Naive thymus-derived CD8-positive, alpha-beta T cell (primary cell): ENCODE results near the gene FAM110C. TPM values are rescaled to one million over a fixed set of nuclear protein-coding genes. Genes with fewer than 3 reads are reported as not detected.
"Not testable (repeated sequence)": the region's sequence is repeated elsewhere in the genome, so short reads cannot be mapped to it uniquely, and the experiment has no call there.

Experiments used
- ATAC-seq, 2 donors: fragments of 150-1000 bp; cut with Tn5 transposase in 1 of 2; sonication (Bioruptor Pico), chemical (Tn5 transposase) in 1 of 2; 1 replicate in 1 of 2; 2 replicates in 1 of 2; pipeline ENCODE4 v1.10.0; 2021; ENCODE audit warnings: mild to moderate bottlenecking in 2 of 2, moderate library complexity in 2 of 2
- POLR2A ChIA-PET: fragments of 350-600 bp; sonication (Branson Sonifier 250); formaldehyde crosslinking; loops from one replicate; lab custom pipeline; 2021; ENCODE audit warnings: antibody characterized with exemption; lab: Charles Lee
- DNase-seq, 10 donors: peaks; one replicate each; pipeline versions ENCODE4 v3.0.0 to v3.0.0-alpha.2; 2020 to 2022
- H3K27ac Mint-ChIP-seq, 10 donors: one replicate each; pipeline ENCODE4 v1.8.0; 2020 to 2022; ENCODE audit warnings: mild to moderate bottlenecking in 10 of 10, mixed read lengths in 10 of 10, moderate library complexity in 4 of 10, inconsistent platforms in 1 of 10
- H3K27me3 Mint-ChIP-seq, 5 donors: one replicate each; pipeline ENCODE4 v1.8.0; 2021 to 2022; ENCODE audit warnings: mixed read lengths in 5 of 5
- H3K36me3 Mint-ChIP-seq, 3 donors: one replicate each; pipeline ENCODE4 v1.8.0; 2020 to 2022; ENCODE audit warnings: mixed read lengths in 3 of 3, mild to moderate bottlenecking in 2 of 3, inconsistent platforms in 1 of 3
- H3K4me1 Mint-ChIP-seq, 4 donors: one replicate each; pipeline ENCODE4 v1.8.0; 2021 to 2022; ENCODE audit warnings: mixed read lengths in 4 of 4
- H3K4me3 Mint-ChIP-seq, 10 donors: one replicate each; pipeline ENCODE4 v1.8.0; 2020 to 2022; ENCODE audit warnings: mild to moderate bottlenecking in 10 of 10, mixed read lengths in 10 of 10, moderate library complexity in 6 of 10, inconsistent platforms in 1 of 10
- H3K9me3 Mint-ChIP-seq, 9 donors: one replicate each; pipeline ENCODE4 v1.8.0; 2020 to 2022; ENCODE audit warnings: mixed read lengths in 9 of 9, mild to moderate bottlenecking in 3 of 9, inconsistent platforms in 1 of 9, moderate library complexity in 1 of 9
- polyA plus RNA-seq, 3 donors: library from polyadenylated mRNA; unstranded; fragments of 300-500 nt; fragmentation: Illumina TruSeq; gene quantifications; one replicate each; pipeline ENCODE4 v1.2.3, GENCODE V29; 2021
- total RNA-seq, 8 experiments: library from RNA in 2 of 8; stranded (reverse) in 2 of 8; gene quantifications; one replicate each; pipeline ENCODE4 v1.2.3 and lab custom pipeline; 2021 to 2026

Gene FAM110C, protein sequence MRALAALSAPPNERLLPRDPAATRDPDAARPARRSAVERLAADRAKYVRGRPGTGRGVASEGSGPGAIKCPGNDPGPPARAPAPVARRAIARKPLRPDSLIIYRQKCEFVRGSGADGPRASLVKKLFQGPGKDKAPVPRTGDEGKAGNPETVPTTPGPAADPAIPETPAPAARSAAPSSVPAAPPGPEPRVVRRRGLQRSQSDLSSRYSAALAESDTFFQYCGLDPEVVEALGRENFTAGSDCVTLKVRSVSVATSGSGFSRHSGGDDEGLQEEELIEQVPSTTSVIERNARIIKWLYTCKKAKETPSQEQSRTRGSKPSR
- total RNA-seq (under 1 TPM; 0.16 to 0.91 TPM), polyA plus RNA-seq (under 1 TPM in 1 of 3 donors, not detected in 2; 0.13 TPM), total RNA-seq (lab: John Stamatoyannopoulos, UW) (0.34 to 5.7 (median 0.68) reads per million in 6 experiments)

DNA sequence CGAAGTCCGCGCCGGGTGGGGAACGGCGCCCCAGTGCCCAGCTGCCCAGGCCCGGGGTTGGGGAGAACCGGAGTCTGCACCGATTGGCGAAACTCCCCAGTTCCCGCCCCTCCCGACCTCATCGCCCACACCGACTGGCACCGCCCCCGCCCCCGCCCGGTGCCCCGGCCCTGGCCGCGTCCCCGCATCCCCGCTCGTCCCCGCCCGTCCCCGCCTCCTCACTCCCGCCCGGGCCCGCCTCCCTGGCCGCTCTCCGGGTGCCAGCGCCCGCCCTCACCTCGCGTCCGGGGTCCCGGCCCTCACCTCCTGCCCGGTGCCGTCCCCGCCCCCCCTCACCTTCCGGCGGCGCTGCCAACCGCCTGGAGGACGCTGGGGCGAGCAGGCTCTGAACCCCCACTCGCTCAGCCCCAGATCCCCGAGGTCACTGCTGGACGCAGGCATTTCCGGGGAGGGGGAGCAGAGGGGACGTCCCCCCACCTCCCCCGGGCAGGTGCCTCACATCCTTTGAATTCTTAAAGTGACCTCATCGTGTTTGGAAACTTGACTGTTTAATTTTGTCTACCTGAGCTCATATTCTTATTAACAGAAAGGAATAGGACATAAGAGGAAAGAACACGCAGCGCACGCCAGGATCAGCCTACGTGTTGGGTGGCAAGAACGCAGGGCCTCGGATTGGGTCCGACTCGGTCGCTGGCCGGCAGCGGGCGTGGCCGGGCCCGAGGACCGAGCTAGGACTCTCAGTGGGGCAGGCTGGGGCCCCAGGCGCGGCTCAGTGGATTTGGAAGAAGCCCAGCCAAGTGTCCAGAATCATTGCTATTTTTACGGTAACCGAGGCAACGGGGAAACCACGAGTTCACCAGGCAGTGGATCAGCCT, at the start of gene FAM110C:
Gene FAM110C, minus strand, starts transcription at position 35 of the 875 bp plus-strand sequence. CDS start 120 bp downstream, outside the sequence.
- Mint-ChIP-seq H3K4me1 (peaks cover 10 to 24% (median 16%) of the 10 kb centered on the region in 4 donors), H3K36me3 (no peaks in the 10 kb centered on the region), H3K27me3 (peaks cover 3 to 43% (median 21%) of the 10 kb centered on the region in 5 donors), H3K4me3 (peak within 1 kb of the TSS; percentile 85 to 94 (median 90)), H3K9me3 (no peaks in the 10 kb centered on the region), H3K27ac (peak within 1 kb of the TSS in 9 of 10 donors; percentile 16 to 89 (median 74))
- peak; percentile 17 to 68 (median 33) for DNase-seq
- POLR2A ChIA-PET: no interaction called here
- peak; percentile 64 to 76 for ATAC-seq

DNA sequence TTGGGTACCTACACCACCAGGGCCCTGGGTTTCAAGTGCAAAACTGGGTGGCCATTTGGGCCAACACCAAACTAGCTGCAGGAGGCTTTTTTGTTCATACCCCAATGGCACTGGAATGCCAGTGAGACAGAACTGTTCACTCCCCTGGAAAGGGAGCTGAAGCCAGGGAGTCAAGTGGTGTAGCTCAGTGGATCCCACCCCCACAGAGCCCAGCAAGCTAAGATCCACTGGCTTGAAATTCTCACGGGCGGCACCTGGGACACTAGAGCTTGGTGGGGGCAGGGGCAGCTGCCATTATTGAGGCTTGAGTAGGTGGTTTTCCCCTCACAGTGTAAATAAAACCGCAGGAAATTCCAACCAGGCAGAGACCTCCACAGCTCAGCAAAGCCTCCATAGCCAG, 46.0 kb upstream of the FAM110C start:
- Mint-ChIP-seq H3K27ac (no peak overlapping the region), H3K36me3 (peaks cover 0 to 6% (median 4%) of the 10 kb centered on the region in 3 donors), H3K27me3 (peaks cover 6 to 20% (median 15%) of the 10 kb centered on the region in 5 donors), H3K4me1 (no peaks in the 10 kb centered on the region), H3K4me3 (no peak overlapping the region), H3K9me3 (peaks cover 0 to 10% (median 4%) of the 10 kb centered on the region in 9 donors)
- ATAC-seq (no peak), DNase-seq (no peak)
- POLR2A ChIA-PET: no interaction called here

- peaks cover 0 to 6% (median 2%) of the 10 kb centered on the region in 3 donors for H3K36me3 Mint-ChIP-seq
- H3K27me3 Mint-ChIP-seq: peaks cover 3 to 22% (median 12%) of the 10 kb centered on the region in 5 donors
- peaks cover 0 to 4% (median under 1%) of the 10 kb centered on the region in 9 donors for H3K9me3 Mint-ChIP-seq
- DNase-seq: no peak
- H3K4me1 Mint-ChIP-seq: no peaks in the 10 kb centered on the region
- POLR2A ChIA-PET: no interaction called here
- H3K27ac Mint-ChIP-seq: no peak overlapping the region
- ATAC-seq: no peak
- H3K4me3 Mint-ChIP-seq: no peak overlapping the region
These were observed 44.5 kb upstream of the FAM110C start for GRCh38 chr2:90645-91312.

DNA sequence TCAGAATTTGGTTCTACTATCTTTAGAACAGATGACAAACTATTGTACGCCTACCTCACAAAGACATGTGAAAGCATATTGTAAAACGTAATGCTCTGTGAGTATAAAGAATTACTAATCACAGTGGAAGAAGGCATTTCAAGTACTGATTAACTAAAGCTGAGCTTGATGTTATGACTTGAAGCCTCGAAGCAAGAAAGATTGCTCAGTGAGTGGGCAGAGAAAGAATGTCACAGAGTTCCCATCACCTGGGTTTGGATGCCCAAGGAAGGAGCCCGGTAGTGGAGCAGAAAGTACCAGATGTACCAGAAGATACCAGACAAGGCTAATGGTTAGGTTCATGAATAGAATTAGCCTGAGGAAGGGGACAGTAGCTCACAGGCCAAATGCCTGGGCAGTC, 39.5 kb upstream of the FAM110C start:
- POLR2A ChIA-PET: no interaction called here
- no peak overlapping the region for H3K4me3 Mint-ChIP-seq
- H3K36me3 Mint-ChIP-seq: peaks cover 0 to 6% (median 2%) of the 10 kb centered on the region in 3 donors
- no peak for ATAC-seq
- DNase-seq: no peak
- H3K27ac Mint-ChIP-seq: no peak overlapping the region
- H3K27me3 Mint-ChIP-seq: peaks cover 0 to 20% (median 9%) of the 10 kb centered on the region in 5 donors
- H3K9me3 Mint-ChIP-seq: no peaks in the 10 kb centered on the region
- H3K4me1 Mint-ChIP-seq: no peaks in the 10 kb centered on the region

GRCh38 chr2:84121-84520, 37.8 kb upstream of the FAM110C start:
- POLR2A ChIA-PET: no interaction called here
- Mint-ChIP-seq H3K4me1 (no peaks in the 10 kb centered on the region), H3K27me3 (peaks cover 2 to 20% (median 7%) of the 10 kb centered on the region in 5 donors), H3K4me3 (no peak overlapping the region), H3K27ac (no peak overlapping the region), H3K36me3 (no peaks in the 10 kb centered on the region), H3K9me3 (no peaks in the 10 kb centered on the region)
- ATAC-seq: no peak
- no peak for DNase-seq

GRCh38 chr2:80971-81736, 34.8 kb upstream of the FAM110C start:
- POLR2A ChIA-PET: no interaction called here

DNA sequence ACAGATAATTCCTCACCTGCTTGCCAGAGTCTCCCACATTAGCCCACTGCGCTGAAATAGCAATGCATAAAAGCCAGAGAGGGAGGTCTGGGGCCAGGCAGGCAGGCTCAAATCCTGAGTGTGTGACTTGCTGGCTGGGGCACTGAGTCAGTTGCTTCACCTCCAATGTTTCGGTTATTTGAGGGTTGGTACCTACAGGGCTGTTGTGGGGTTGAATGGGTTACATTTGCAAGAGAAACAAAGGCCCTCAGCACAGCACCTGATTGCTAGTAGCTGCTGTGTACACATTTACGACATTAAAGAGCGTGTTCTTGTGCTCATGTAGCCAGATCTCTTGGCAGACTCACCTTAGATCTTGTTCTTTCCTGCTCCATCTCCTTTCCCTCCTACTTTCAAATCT, 34.1 kb upstream of the FAM110C start:
- DNase-seq (no peak), ATAC-seq (no peak)
- no peaks in the 10 kb centered on the region for H3K4me1 Mint-ChIP-seq
- H3K27me3 Mint-ChIP-seq: peaks cover 5 to 20% (median 11%) of the 10 kb centered on the region in 5 donors
- H3K4me3 Mint-ChIP-seq: no peak overlapping the region
- peaks cover 0 to 11% (median 2%) of the 10 kb centered on the region in 3 donors for H3K36me3 Mint-ChIP-seq
- no peak overlapping the region for H3K27ac Mint-ChIP-seq
- POLR2A ChIA-PET: no interaction called here
- H3K9me3 Mint-ChIP-seq: peaks cover 0 to 9% (median 0%) of the 10 kb centered on the region in 9 donors

More at GRCh38 chr2:80971-81736, 34.8 kb upstream of the FAM110C start:
- no peaks in the 10 kb centered on the region for H3K4me1 Mint-ChIP-seq
- DNase-seq (no peak), ATAC-seq (no peak)
- H3K9me3 Mint-ChIP-seq: peaks cover 0 to 6% (median 0%) of the 10 kb centered on the region in 9 donors
- H3K27ac Mint-ChIP-seq: no peak overlapping the region
- no peak overlapping the region for H3K4me3 Mint-ChIP-seq
- peaks cover 5 to 26% (median 11%) of the 10 kb centered on the region in 5 donors for H3K27me3 Mint-ChIP-seq
- peaks cover 0 to 7% (median 0%) of the 10 kb centered on the region in 3 donors for H3K36me3 Mint-ChIP-seq

- Mint-ChIP-seq H3K27ac (no peak overlapping the region), H3K36me3 (peaks cover 0 to 6% (median 2%) of the 10 kb centered on the region in 3 donors), H3K9me3 (peaks cover 0 to 17% (median 0%) of the 10 kb centered on the region in 9 donors), H3K4me3 (no peak overlapping the region), H3K4me1 (no peaks in the 10 kb centered on the region), H3K27me3 (peaks cover 0 to 5% (median 0%) of the 10 kb centered on the region in 5 donors)
- no peak for ATAC-seq
- no peak for DNase-seq
- POLR2A ChIA-PET: no interaction called here
These were observed 25.2 kb upstream of the FAM110C start for GRCh38 chr2:71309-72035.

DNA sequence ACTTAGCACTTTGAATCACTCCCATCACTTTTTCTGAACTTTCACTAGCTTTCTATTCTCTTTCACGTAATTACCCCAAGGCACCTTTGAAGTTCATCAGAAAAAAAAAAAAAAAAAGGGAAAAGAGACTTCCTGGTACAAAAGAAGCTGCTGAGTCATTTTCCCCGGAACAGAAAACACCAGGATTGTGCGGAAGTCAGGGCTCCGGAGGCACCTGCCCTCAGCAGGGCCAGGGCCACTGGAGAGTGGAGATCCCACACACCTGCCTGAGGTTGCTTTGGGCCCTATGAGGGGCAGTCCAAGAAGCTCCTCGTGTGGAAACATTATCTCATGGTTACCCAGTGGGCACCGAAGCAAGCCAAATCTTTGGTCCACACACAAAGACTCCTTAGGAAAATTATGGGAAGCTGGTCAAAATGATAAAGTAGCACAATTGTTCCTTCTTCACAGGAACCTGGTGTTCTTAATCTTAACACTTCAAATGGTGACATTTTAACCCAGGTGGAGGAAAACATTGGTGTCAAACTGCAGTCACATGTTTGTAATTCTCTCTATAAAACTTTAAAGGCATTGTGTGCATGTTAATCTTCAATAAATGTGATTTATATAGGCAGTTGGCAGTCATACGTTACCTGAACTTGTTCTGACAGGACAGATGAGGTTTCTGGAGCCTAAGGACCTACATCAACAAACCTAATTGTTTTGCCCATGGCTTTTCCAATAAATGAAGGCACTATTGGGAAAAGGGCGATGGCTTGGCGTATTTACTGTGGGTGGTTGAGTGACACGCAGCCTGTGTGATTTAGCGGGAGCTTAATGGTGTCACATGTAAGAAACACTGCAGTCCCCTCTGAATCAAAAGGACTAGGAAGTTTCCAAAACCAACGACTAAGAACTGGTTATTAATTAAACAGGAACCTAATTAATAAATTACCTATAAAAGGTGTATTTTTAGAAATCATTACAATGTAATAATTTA, 23.4 kb upstream of the FAM110C start:
- Mint-ChIP-seq H3K27ac (no peak overlapping the region), H3K27me3 (peaks cover 0 to 5% (median 2%) of the 10 kb centered on the region in 5 donors), H3K9me3 (peaks cover 0 to 8% (median 0%) of the 10 kb centered on the region in 9 donors), H3K4me1 (no peaks in the 10 kb centered on the region), H3K4me3 (no peak overlapping the region), H3K36me3 (no peaks in the 10 kb centered on the region)
- ATAC-seq (no peak), DNase-seq (no peak)
- POLR2A ChIA-PET: no interaction called here

- H3K36me3 Mint-ChIP-seq, ATAC-seq, H3K4me3 Mint-ChIP-seq, POLR2A ChIA-PET, H3K27me3 Mint-ChIP-seq, H3K4me1 Mint-ChIP-seq, H3K9me3 Mint-ChIP-seq, DNase-seq, H3K27ac Mint-ChIP-seq: not testable (repeated sequence)
These were observed 22.3 kb upstream of the FAM110C start for GRCh38 chr2:68637-69036.
